Spleen (tissue), 11 donors: ENCODE results near the gene STXBP6. TPM values are rescaled to one million over a fixed set of nuclear protein-coding genes. Genes with fewer than 3 reads are reported as not detected.

Experiments used
- DNase-seq: peaks from one replicate; pipeline ENCODE4 v3.0.0-alpha.2; 2020
- H3K27ac ChIP-seq, 8 donors: fragments of 200-600 bp; sonication (generic) in 7 of 8; 1 replicate in 4 of 8; 2 replicates in 4 of 8; pipeline versions ENCODE4 v1.5.0 to v1.8.0; 2016 to 2021; ENCODE audit warnings: inconsistent platforms in 4 of 8, mild to moderate bottlenecking in 4 of 8, moderate library complexity in 1 of 8
- H3K27me3 ChIP-seq, 7 donors: fragments of 200-600 bp; sonication (generic) in 6 of 7; replicated peaks in 1 of 7; 1 replicate in 4 of 7; 2 replicates in 3 of 7; pipeline versions ENCODE4 v1.5.0 to v1.8.0; 2016 to 2021; ENCODE audit warnings: inconsistent platforms in 3 of 7, mild to moderate bottlenecking in 1 of 7
- H3K36me3 ChIP-seq, 6 donors: fragments of 200-600 bp; sonication (generic) in 5 of 6; 1 replicate in 4 of 6; 2 replicates in 2 of 6; pipeline versions ENCODE4 v1.5.0 to v1.8.0; 2016 to 2021; ENCODE audit warnings: inconsistent platforms in 2 of 6
- H3K4me1 ChIP-seq, 6 donors: fragments of 200-600 bp; sonication (generic) in 5 of 6; 1 replicate in 3 of 6; 2 replicates in 3 of 6; pipeline versions ENCODE4 v1.5.0 to v1.8.0; 2016 to 2021; ENCODE audit warnings: inconsistent platforms in 3 of 6
- H3K4me3 ChIP-seq, 8 donors: fragments of 200-600 bp; sonication (generic) in 7 of 8; 1 replicate in 4 of 8; 2 replicates in 4 of 8; pipeline versions ENCODE4 v1.5.0 to v1.8.0; 2016 to 2021; ENCODE audit warnings: inconsistent platforms in 4 of 8, mild to moderate bottlenecking in 4 of 8, moderate library complexity in 2 of 8
- H3K9me3 ChIP-seq, 8 donors: fragments of 200-600 bp; sonication (generic) in 7 of 8; 1 replicate in 4 of 8; 2 replicates in 4 of 8; pipeline versions ENCODE4 v1.5.0 to v1.8.0; 2016 to 2021; ENCODE audit warnings: inconsistent platforms in 4 of 8
- POLR2A ChIP-seq, 3 donors: fragments of 450-650 bp; IDR thresholded peaks; one replicate each; pipeline ENCODE4 v1.5.1; 2017; ENCODE audit warnings: antibody characterized with exemption in 3 of 3, mild to moderate bottlenecking in 1 of 3
- POLR2AphosphoS5 ChIP-seq, 3 donors: sonication (generic); formaldehyde crosslinking; IDR thresholded peaks; one replicate each; pipeline ENCODE4 v1.5.1; 2017; ENCODE audit warnings: antibody characterized with exemption in 3 of 3
- WGBS, 5 donors: extraction: QIAGEN DNeasy Blood & Tissue Kit in 3 of 5; methylation state at CpG; one replicate each; pipeline versions ENCODE4 v1.1.5 to v1.1.7; 2013 to 2018; 5-methylcytosine and 5-hydroxymethylcytosine counted together
- intact Hi-C: fragments of 100-400 bp; cut with DNase I; formaldehyde crosslinking; loops from one replicate; pipeline ENCODE4 v1.15.0; 2023; ENCODE audit warnings: low total_unique reads
- polyA plus RNA-seq, 3 donors: library from polyadenylated mRNA; stranded (reverse); fragments of 200-250 nt; gene quantifications; one replicate each; pipeline ENCODE4 v1.2.1, GENCODE V29; 2013
- total RNA-seq, 7 donors: library from RNA; depleted of rRNA in 3 of 7; stranded (reverse); fragments of >200 nt in 3 of 7; fragmentation: NEBNext Ultra II Directional in 4 of 7; extraction: Animal tissue kit (Norgen Biotek cat#: 25700) in 4 of 7; gene quantifications; one replicate each; pipeline versions ENCODE4 v1.1.0 to v1.2.1, GENCODE V29; 2016 to 2021
- TF ChIP-seq, protein P1 (sequence below), 11 experiments: fragments of 200-600 bp in 7 of 11; fragments of 450-650 bp in 4 of 11; sonication (generic) in 4 of 11; IDR thresholded peaks in 8 of 11; conservative IDR thresholded peaks in 3 of 11; 1 replicate in 7 of 11; 2 replicates in 4 of 11; pipeline versions ENCODE4 v1.4.0 to v1.8.0; 2016 to 2021; ENCODE audit warnings: antibody characterized with exemption in 11 of 11, inconsistent platforms in 4 of 11, mild to moderate bottlenecking in 1 of 11
- donor health status: healthy with polysubstance abuse.
- donor health status: DM: no; HTN: no; CAD: no; lungs with moderate emphysema.
- donor health status: DM: no; HTN: no; CAD: no.
- donor health status: Bipolar disorder and iron deficiency.
- donor health status: healthy.
- donor health status: DM: no; HTN: no; CAD: no.
- donor health status: DM: yes; HTN: yes; CAD: no.

The STXBP6 gene
- total and polyA plus RNA-seq, 10 donors, result 0.76 to 1.4 (median 0.87) TPM

DNA sequence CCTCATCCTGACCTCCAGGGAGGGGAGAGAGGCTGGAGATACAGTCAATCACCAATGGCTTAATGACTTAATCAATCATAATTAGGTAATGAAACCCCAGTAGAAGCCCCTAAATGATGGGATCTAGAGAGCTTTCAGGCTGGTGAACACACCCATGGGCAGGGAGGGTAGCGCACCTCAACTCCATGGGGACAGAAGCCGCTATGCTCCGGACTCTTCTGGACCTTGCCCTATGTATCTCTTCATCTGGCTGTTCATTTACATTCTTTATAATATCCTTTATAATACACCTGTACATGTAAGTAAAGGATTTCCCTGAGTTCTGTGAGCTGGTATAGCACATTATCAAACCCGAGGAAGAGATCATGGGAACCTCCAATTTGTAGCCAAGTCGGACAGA is 205.9 kb downstream of the STXBP6 start:
- no peak for TF ChIP-seq POLR2AphosphoS5 (IDR thresholded peaks at IDR 0.05)
- 94 to 99% (median 96%) methylated on average over 5 of the region's 5 CpGs for WGBS, 5 donors
- Histone ChIP-seq H3K27ac (no peak overlapping the region), H3K27me3 (no peaks in the 10 kb centered on the region), H3K4me1 (no peaks in the 10 kb centered on the region), H3K9me3 (no peaks in the 10 kb centered on the region), H3K4me3 (no peak overlapping the region), H3K36me3 (no peaks in the 10 kb centered on the region)
- DNase-seq, result no peak
- intact Hi-C loops, result no loop called here

DNA sequence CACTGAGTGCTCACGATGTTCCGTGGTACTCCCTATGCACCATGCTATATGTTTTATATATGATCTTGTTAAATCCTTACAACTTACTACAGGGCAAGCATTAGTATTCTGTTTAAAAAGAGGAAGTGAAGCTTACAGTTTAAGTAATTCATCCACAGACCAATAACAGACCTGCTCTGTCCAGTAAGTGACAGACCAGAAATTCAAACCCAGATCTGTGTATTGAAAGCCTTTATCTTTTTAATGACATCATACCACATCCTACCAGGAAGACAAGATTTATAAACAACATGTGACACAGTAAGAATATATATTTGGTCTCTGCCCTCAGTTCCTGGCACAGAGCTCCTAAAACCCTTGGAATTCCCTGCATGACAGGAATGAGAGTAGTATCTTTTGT is 206.5 kb downstream of the STXBP6 start:
- intact Hi-C loops, result no loop called here
- Histone ChIP-seq H3K4me1 (no peaks in the 10 kb centered on the region), H3K36me3 (no peaks in the 10 kb centered on the region), H3K27ac (no peak overlapping the region), H3K9me3 (no peaks in the 10 kb centered on the region), H3K4me3 (no peak overlapping the region), H3K27me3 (no peaks in the 10 kb centered on the region)
- no peak for TF ChIP-seq POLR2AphosphoS5 (IDR thresholded peaks at IDR 0.05)
- TF ChIP-seq, protein P1, sequence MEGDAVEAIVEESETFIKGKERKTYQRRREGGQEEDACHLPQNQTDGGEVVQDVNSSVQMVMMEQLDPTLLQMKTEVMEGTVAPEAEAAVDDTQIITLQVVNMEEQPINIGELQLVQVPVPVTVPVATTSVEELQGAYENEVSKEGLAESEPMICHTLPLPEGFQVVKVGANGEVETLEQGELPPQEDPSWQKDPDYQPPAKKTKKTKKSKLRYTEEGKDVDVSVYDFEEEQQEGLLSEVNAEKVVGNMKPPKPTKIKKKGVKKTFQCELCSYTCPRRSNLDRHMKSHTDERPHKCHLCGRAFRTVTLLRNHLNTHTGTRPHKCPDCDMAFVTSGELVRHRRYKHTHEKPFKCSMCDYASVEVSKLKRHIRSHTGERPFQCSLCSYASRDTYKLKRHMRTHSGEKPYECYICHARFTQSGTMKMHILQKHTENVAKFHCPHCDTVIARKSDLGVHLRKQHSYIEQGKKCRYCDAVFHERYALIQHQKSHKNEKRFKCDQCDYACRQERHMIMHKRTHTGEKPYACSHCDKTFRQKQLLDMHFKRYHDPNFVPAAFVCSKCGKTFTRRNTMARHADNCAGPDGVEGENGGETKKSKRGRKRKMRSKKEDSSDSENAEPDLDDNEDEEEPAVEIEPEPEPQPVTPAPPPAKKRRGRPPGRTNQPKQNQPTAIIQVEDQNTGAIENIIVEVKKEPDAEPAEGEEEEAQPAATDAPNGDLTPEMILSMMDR (IDR thresholded peaks at IDR 0.05 in 8 of 11, conservative IDR thresholded peaks at IDR 0.05 in 3 of 11), result no peak
- TF ChIP-seq POLR2A (IDR thresholded peaks at IDR 0.05), result no peak
- 47 to 69% (median 58%) methylated on average over 2 of the region's 2 CpGs for WGBS, 5 donors
- no peak for DNase-seq

DNA sequence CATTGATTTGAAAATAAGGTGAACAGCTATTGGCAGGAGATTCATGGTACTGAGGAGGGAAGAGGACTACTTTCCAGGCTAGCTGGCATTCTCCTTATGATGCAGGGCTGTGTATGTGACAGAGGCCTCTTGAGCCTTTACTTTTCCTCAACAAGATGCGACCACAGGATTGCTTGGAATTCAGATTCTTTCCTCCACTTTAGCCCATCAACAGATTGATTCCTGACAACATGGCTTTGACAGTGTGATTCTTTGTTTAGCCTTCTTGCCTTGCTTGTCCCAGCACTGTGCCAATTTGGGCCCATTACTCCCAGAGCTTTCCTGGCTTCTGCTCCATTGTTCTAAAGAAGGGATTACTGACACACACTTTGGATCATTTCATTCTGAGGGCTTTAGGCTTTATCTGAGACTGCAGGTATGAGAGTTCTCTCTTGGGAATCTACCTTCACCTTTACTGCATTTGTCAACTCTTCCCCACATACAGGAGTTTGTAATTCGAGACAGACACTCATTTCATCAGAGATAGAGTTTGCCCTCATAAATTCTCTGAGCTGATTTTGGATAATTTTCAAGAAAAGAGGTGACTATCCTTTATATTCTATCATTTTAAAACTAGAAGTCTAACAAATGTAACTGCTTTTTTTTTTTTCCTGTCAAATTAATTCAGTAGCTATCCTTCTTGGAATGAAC is 209.6 kb downstream of the STXBP6 start:
- no peak overlapping the region for H3K27ac ChIP-seq
- TF ChIP-seq POLR2A (IDR thresholded peaks at IDR 0.05) (no peak), POLR2AphosphoS5 (IDR thresholded peaks at IDR 0.05) (no peak)
- TF ChIP-seq, protein P1 (IDR thresholded peaks at IDR 0.05 in 8 of 11, conservative IDR thresholded peaks at IDR 0.05 in 3 of 11), result no peak
- H3K4me3 ChIP-seq, result no peak overlapping the region
- H3K27me3 ChIP-seq, result no peaks in the 10 kb centered on the region
- H3K4me1 ChIP-seq, result no peaks in the 10 kb centered on the region
- intact Hi-C loops, result no loop called here
- no peak for DNase-seq
- H3K9me3 ChIP-seq, result no peaks in the 10 kb centered on the region
- H3K36me3 ChIP-seq, result no peaks in the 10 kb centered on the region
- 74 to 94% (median 80%) methylated on average over 2 of the region's 2 CpGs for WGBS, 5 donors

DNA sequence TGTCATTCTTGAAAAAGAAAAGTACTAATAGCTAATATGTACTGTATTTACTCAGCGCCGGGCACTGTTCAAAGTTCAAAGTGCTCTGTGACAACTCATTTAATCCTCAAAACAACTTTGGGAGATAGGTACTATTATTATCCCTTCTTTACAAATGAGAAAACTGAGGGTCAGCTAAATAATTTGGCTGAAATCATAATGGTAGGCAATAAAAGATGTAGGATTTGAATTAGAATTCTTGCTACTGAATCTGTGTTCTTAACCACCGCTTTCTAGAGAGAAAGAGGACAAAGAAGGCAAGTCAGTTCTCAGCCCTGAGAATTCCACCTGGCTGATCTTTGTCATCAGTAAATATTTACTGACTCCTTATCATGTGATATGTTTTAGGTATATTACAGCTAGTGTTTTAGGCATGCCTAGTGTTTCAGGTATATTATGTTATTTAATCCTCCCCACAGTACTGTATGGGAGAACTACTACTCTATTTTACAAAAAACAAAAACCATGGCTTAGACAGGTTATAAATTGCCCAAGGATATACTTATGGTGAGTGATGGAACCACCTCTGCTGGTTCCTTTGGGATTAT is 210.2 kb downstream of the STXBP6 start:
- DNase-seq, result no peak
- Histone ChIP-seq H3K27me3 (no peaks in the 10 kb centered on the region), H3K27ac (no peak overlapping the region), H3K9me3 (no peaks in the 10 kb centered on the region), H3K36me3 (no peaks in the 10 kb centered on the region), H3K4me3 (no peak overlapping the region), H3K4me1 (no peaks in the 10 kb centered on the region)
- intact Hi-C loops, result no loop called here
- TF ChIP-seq POLR2AphosphoS5 (IDR thresholded peaks at IDR 0.05), result no peak
- TF ChIP-seq POLR2A (IDR thresholded peaks at IDR 0.05), result no peak
- TF ChIP-seq, protein P1 (IDR thresholded peaks at IDR 0.05 in 8 of 11, conservative IDR thresholded peaks at IDR 0.05 in 3 of 11), result no peak
- WGBS, 5 donors, result 87 to 96% (median 90%) methylated on average over 3 of the region's 3 CpGs
